ENCODE data around the gene ELMO1.

- TF ChIP-seq CTCF (IDR thresholded peaks at IDR 0.05) = no peak
- no peak for TF ChIP-seq ZFX (IDR thresholded peaks at IDR 0.05; ENCODE audit: borderline replicate concordance)
Measured at GRCh38 chr7:37336259-37336658, 112.4 kb downstream of the ELMO1 start.

Measured in 22Rv1 (cell line).